ENCODE data around the gene RNF227. TPM values are rescaled to one million over a fixed set of nuclear protein-coding genes. Genes with fewer than 3 reads are reported as not detected.

Gene RNF227
- total and polyA plus RNA-seq, 2 of the 13 experiments (the other 11 are each of a cell fraction or from before 2014, with no cell fraction given): 0.20 to 0.79 TPM

- BruUV-seq (replicated peaks): no TSS peak
- Histone ChIP-seq H3K79me2 (ENCODE audit: insufficient read depth, low read length) (peaks cover 14% of the 10 kb centered on the region), H3K9ac (ENCODE audit: insufficient read depth, low read depth, low read length) (peak overlapping the region; percentile 93), H3K4me2 (ENCODE audit: low read depth, low read length) (peak overlapping the region; percentile 97), H3K4me1 (ENCODE audit: insufficient read depth, low read length) (peaks cover 26% of the 10 kb centered on the region), H4K20me1 (ENCODE audit: insufficient read depth, low read length) (no peaks in the 10 kb centered on the region), H3K9me3 (ENCODE audit: low read length) (no peaks in the 10 kb centered on the region), H2AFZ (ENCODE audit: low read length) (no peak overlapping the region), H3K27ac (ENCODE audit: extremely low read length, insufficient read depth, low read length) (peak overlapping the region; percentile 67), H3K27me3 (ENCODE audit: control insufficient read depth in 1 of 2, insufficient read depth in 2 of 2, low read length in 2 of 2) (no peaks in the 10 kb centered on the region; a peak in 1 of 5 replicates), H3K4me3 (replicated peaks in 1 of 3; ENCODE audit: insufficient read depth in 1 of 3, low read depth in 2 of 3, low read length in 3 of 3) (peak overlapping the region; percentile 74 to 93 (median 80)), H3K36me3 (replicated peaks in 1 of 2; ENCODE audit: control insufficient read depth in 1 of 2, insufficient read depth in 2 of 2, low read length in 2 of 2) (peaks cover 4 to 18% of the 10 kb centered on the region in 2 experiments; a peak in 4 of 5 replicates)
- ChIA-PET CTCF (ENCODE audit: low intra/inter-chr PET ratio, low total read pairs) (interaction anchor here (0.8 to 1.2 kb wide), 2 partner anchors 56 to 108 kb away, joined by 3 read pairs; no protein-coding TSS in a partner anchor), POLR2A (interaction anchor here (0.8 to 3.6 kb wide), 6 partner anchors 11 to 450 kb away, joined by 3 to 27 read pairs (median 5); partner anchors contain the start of genes CYB5D1, NAA38 and RNF227)
- intact Hi-C loops (cut with micrococcal nuclease; ENCODE audit: unreplicated experiment): loop anchor here (5.0 kb wide), 1 partner anchor 54 kb away; no protein-coding TSS in a partner anchor
- FAIRE-seq (peak; percentile 12), DNase-seq (ENCODE audit: low spot score) (peak; percentile 21), ATAC-seq (peak; percentile 34)
- 7% methylated on average over 16 of the region's 16 CpGs for WGBS (ENCODE audit: low lambda C conversion rate)
- in situ Hi-C loops (cut with HindIII; ENCODE audit: extremely low pct_ligation_motif_present, low pct_unique_long_range_greater_than_20kb): no loop called here
- TF ChIP-seq, protein P1, sequence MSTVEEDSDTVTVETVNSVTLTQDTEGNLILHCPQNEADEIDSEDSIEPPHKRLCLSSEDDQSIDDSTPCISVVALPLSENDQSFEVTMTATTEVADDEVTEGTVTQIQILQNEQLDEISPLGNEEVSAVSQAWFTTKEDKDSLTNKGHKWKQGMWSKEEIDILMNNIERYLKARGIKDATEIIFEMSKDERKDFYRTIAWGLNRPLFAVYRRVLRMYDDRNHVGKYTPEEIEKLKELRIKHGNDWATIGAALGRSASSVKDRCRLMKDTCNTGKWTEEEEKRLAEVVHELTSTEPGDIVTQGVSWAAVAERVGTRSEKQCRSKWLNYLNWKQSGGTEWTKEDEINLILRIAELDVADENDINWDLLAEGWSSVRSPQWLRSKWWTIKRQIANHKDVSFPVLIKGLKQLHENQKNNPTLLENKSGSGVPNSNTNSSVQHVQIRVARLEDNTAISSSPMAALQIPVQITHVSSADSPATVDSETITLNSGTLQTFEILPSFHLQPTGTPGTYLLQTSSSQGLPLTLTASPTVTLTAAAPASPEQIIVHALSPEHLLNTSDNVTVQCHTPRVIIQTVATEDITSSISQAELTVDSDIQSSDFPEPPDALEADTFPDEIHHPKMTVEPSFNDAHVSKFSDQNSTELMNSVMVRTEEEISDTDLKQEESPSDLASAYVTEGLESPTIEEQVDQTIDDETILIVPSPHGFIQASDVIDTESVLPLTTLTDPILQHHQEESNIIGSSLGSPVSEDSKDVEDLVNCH (CRISPR knock-in tag; IDR thresholded peaks at IDR 0.05): no peak
- TF ChIP-seq NR1H2 (CRISPR knock-in tag; IDR thresholded peaks at IDR 0.05; ENCODE audit: borderline replicate concordance, low read depth) (no peak), AGO2 (optimal IDR thresholded peaks at IDR 0.05; ENCODE audit: low read depth, low read length) (no peak), AKAP8 (CRISPR knock-in tag; IDR thresholded peaks at IDR 0.05) (no peak), ZNF609 (CRISPR knock-in tag; IDR thresholded peaks at IDR 0.05; ENCODE audit: borderline replicate concordance) (no peak), NR0B2 (CRISPR knock-in tag; IDR thresholded peaks at IDR 0.05) (no peak), XRCC5 (optimal IDR thresholded peaks at IDR 0.05; ENCODE audit: low read length) (peak; percentile 62), ZBTB38 (CRISPR knock-in tag; IDR thresholded peaks at IDR 0.05) (no peak), ZNF350 (CRISPR knock-in tag; IDR thresholded peaks at IDR 0.05; ENCODE audit: borderline replicate concordance, low read depth) (no peak), MBD4 (IDR thresholded peaks at IDR 0.05; ENCODE audit: borderline replicate concordance, low read length) (no peak), SP140L (CRISPR knock-in tag; IDR thresholded peaks at IDR 0.05; ENCODE audit: borderline replicate concordance) (no peak), MAFK (conservative IDR thresholded peaks at IDR 0.05 in 1 of 2, IDR thresholded peaks at IDR 0.05 in 1 of 2; ENCODE audit: low read length in 2 of 2) (no peak), SAP130 (CRISPR knock-in tag; IDR thresholded peaks at IDR 0.05; ENCODE audit: low read depth) (peak; percentile 59)
- TF ChIP-seq, protein P2, sequence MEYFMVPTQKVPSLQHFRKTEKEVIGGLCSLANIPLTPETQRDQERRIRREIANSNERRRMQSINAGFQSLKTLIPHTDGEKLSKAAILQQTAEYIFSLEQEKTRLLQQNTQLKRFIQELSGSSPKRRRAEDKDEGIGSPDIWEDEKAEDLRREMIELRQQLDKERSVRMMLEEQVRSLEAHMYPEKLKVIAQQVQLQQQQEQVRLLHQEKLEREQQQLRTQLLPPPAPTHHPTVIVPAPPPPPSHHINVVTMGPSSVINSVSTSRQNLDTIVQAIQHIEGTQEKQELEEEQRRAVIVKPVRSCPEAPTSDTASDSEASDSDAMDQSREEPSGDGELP (IDR thresholded peaks at IDR 0.05; ENCODE audit: borderline replicate concordance, low read depth): peak; percentile 98
These were observed 16.9 kb upstream of the RNF227 start for GRCh38 chr17:7932949-7933348.
